ENCODE results near the gene GAB3.

Gene GAB3

GRCh38 chrX:154750301-154751202 lies at the start of gene GAB3:
Gene GAB3, minus strand, starts transcription at chrX:154751077. Its CDS starts 52 bp downstream, at chrX:154751025.
- peak in 1 of 2 donors; percentile 20 for DNase-seq (ENCODE audit: low read depth in 2 of 2)

- no peak for DNase-seq (ENCODE audit: low read depth in 2 of 2)
Measured at GRCh38 chrX:154799556-154800348, 48.9 kb upstream of the GAB3 start.

DNA sequence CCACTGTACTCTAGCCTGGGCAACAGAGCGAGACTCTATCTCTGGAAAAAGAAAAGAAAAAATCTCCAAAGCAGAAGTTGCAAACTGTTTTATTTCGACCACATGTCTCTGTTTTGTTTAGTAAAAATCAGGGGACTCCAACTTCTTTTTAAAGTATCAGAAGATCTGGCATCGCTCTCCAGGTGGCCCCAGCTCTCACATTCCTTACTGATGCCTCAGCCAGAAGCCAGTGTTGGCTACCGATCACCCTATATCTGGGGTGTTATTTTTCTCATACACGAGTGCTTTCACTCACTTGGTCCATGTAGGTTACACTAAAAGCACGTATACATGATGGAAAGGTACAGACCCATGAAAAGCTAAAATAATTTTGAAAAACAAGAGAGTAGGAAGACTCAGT lies 46.1 kb upstream of the GAB3 start:
- DNase-seq (ENCODE audit: low read depth in 2 of 2) = no peak

GRCh38 chrX:154795016-154795415 lies 44.1 kb upstream of the GAB3 start:
- no peak for DNase-seq (ENCODE audit: low read depth in 2 of 2)

DNA sequence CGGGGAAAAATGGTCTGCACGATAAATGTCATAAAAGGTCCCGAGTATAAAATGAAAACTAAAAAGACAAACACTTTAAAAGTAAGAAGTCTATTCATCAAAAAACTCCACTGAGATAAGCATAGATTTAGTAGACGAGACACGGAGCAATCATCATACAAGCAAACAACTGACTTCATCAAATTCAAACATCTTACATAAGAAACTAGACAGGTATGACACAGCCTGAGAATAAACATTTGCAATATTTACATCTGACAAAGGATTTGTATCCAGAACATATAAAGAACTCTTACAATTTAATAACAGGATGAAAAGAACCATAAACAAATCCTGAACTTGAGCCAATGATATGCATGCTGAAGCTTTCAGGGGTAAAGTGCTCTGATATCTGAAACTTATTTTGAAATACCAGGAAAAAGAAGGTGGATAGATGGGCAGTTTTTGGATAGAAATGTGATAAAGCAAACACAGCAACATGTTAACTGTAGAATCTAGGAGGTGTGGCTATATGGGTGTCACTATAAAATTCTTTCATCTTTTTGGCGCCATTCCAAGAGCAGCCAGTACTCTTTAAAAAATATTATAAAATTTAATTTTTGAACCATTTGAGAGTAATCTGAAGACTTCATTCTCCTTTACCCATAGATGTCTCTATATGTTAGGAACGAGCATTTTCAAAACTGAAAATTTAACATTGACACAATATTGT lies 42.4 kb upstream of the GAB3 start:
- DNase-seq (ENCODE audit: low read depth in 2 of 2) = no peak

- no peak for DNase-seq (ENCODE audit: low read depth in 2 of 2)
Measured at GRCh38 chrX:154791939-154792338, 41.1 kb upstream of the GAB3 start.

DNA sequence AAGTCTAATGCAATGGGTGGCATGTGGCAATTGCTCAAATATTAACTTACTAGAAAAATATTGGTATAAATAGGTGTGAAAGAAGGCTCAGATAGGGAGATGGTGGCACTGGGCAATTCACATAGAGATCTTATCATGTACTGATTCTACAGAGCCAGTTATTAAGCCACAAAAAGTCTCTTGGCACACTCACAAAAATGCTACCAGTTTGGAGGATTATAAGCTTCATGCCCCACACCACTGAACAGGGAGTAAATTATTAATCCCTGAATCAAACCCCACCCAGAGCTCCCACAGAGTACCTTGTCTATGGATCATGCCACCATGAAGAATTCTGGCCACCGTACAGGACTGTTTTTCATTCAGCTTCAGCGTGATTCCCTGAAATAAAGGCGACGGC lies 40.6 kb upstream of the GAB3 start:
- no peak for DNase-seq (ENCODE audit: low read depth in 2 of 2)

GRCh38 chrX:154785716-154786115 lies 34.8 kb upstream of the GAB3 start:
- DNase-seq (ENCODE audit: low read depth in 2 of 2) = no peak

- no peak for DNase-seq (ENCODE audit: low read depth in 2 of 2)
Measured at GRCh38 chrX:154784149-154784995, 33.5 kb upstream of the GAB3 start.

GRCh38 chrX:154780968-154781367 lies 30.1 kb upstream of the GAB3 start:
- DNase-seq (ENCODE audit: low read depth in 2 of 2) = no peak

DNA sequence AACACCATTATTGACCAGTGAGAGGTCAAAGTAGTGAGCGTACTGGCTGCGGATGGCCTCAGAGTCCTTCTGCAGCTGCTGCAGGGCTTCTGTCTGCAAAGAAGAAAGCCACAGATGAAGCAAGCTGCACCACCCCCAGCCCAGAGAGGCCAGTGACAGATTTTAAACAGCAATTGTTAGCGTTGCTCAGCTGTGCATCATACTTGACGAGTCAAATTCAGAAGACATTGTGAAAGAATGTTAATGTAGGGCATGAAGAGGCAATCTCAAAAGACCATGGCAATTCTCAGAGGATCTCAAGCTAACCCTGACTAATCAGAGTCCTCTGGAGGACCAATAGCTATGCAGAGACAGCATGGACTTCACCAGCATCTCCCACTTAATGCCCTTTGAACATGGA lies 28.4 kb upstream of the GAB3 start:
- no peak for DNase-seq (ENCODE audit: low read depth in 2 of 2)

GRCh38 chrX:154776753-154777152 lies 25.9 kb upstream of the GAB3 start:
- no peak for DNase-seq (ENCODE audit: low read depth in 2 of 2)

DNA sequence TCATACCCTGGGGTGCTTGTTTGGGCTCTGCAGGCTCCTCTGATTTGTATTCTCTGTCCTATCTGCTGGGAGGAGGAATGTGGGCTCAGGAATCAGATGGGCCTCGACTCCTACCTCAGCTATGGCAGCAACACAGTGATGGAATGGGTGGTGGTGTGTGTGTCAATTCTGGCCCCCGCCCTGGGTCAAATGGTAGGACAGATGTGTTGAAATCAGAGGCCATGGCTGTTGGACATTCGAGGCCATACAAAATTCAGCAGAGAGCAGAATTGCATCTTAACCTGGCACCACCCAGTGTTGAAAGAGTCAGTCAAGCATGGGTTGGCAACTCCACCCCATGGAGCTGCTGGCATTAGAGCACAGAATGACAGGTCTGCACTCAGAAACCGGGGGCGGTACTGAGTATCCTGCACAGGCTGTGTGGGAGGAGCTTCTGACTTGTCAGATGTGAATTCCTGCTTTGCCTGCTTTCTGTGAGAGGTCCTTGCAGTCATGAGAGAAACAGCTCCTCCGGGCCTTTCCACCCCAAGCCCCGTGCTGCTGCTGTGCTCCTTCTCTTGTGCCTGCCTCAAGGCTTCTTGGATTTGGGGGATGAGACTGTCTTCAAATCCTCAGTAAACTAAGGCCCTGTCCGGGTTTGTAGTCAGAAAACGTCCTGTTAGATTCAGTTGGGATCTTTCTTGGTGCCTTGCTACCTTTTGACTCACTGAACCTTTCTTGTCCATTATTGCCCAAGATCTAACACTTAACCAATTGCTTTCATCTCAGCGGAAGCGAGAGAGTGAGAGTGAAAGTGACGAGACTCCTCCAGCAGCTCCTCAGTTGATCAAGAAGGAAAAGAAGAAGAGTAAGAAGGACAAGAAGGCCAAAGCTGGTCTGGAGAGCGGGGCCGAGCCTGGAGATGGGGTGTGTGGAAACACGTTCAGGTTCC lies 24.8 kb upstream of the GAB3 start:
- DNase-seq (ENCODE audit: low read depth in 2 of 2) = peak in 1 of 2 donors; percentile 19

DNA sequence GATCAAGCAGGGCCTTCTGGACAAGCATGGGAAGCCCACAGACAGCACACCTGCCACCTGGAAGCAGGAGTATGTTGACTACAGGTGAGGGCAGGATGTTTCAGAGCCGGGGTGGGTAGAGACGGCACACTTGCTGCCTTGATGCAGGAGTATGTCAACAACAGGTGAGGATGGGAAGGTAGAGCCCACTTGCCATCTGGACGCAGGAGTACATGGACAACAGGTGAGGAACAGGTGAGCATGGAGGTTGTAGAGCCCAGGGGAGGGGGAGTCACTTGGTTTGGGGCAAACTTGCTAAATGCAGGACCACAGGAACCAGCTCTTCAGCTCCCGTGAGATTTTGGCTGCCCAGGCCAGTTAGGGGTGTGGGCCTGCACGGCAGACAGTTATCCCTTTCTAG lies 23.7 kb upstream of the GAB3 start:
- no peak for DNase-seq (ENCODE audit: low read depth in 2 of 2)

GRCh38 chrX:154762537-154763296 lies 11.8 kb upstream of the GAB3 start, which contains the start of gene DKC1:
Gene DKC1, plus strand, starts transcription at chrX:154762864. Its CDS starts 102 bp downstream, at chrX:154762966.
- peak; percentile 85 to 93 for DNase-seq (ENCODE audit: low read depth in 2 of 2)

DNA sequence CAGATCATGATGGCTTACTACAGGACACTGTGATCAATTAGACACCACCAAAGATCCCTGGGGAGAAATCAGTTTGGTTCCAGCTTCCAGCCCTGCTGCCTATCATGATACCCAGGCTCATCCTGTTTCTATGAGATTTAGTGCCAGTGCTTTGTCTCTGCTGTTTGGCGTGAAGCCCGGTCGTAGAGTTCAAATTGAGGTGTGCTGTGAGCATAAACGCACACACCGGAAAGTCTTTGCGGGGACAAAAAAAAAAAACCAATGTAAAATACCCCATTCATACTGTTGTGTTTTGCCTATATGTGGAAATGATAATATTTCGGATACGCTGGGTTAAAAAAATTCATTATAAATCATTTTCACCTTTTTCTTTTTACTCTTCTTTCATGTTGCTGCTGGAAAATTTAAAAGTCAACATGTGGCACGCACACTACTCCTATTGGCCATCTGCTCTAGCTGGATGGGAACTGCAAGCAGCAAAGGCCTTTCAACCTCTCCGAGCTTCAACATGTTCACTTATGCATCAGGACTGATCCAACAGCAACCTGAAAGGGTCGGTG lies 11.2 kb upstream of the GAB3 start:
- DNase-seq (ENCODE audit: low read depth in 2 of 2) = no peak

DNA sequence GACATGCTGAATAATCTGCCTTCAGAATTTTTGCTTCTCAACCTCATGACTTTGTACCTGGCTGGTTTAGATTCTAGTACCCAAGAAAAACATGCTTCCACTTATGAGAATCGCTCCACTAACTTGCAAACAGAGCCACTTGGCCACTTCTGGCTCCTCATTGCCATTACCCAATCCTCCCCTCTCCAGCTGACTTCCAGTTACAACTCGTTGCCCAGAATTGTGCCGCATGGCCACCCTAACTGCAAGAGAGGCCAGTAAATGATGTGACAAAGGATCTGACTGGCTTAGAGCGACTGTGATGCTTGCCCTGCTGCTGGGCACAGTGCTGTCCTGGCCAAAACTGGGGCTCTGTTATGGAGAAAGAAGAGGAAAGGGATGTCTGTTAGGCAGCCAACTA lies 7.8 kb upstream of the GAB3 start:
- no peak for DNase-seq (ENCODE audit: low read depth in 2 of 2)

DNA sequence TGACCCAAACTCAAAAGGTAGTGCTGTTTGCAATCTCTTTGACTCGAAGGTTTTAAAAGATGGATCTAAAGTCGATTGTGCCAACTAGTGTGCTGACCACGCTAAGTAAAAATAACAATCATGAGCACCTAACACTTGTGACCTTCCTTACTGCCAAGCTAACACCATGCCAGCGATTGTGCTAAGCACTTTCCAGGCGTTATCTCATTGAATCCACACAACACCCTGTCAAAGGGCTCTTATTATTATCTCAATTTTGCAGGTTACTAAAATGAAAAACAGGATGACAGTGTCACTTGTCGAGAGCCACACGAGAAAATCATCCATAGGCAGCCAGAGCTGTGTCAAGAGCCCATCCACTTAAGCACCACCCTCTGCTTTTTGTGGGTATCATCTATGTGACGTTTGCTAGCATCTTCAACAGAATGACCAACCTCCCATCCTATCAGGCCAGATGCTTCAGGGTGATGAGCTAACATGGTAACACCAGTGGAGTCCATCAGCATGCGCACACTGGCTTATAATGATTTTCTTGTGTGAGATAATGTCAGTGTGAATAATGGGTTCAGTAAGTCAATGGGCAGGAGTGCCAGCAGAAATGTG lies 893 bp upstream of the GAB3 start:
- no peak for DNase-seq (ENCODE audit: low read depth in 2 of 2)

All from stimulated activated CD4-positive, alpha-beta T cell treated with anti-CD3 and anti-CD28 coated beads, Interleukin-1b, Interleukin-23, amount 100 ng/mL, for 4 hours (primary cell).